ENCODE measurements around the gene CAMK2A. TPM values are rescaled to one million over a fixed set of nuclear protein-coding genes. Genes with fewer than 3 reads are reported as not detected.

CAMK2A gene
- total RNA-seq, 1 experiment from 2014 or later = 0.33 TPM

- no peak overlapping the region for H3K23ac ChIP-seq (ENCODE audit: insufficient read length, low read depth, low read length)
- no peak overlapping the region for H3K4me3 Mint-ChIP-seq
- H3K79me1 ChIP-seq (ENCODE audit: insufficient read depth, low read depth, low read length, poor library complexity, severe bottlenecking) = no peaks in the 10 kb centered on the region
- no peak overlapping the region for H4K5ac ChIP-seq (ENCODE audit: insufficient read length, low read depth, low read length)
- no peak for TF ChIP-seq CTCF (conservative IDR thresholded peaks at IDR 0.05)
- no peak overlapping the region for H2BK12ac ChIP-seq (ENCODE audit: insufficient read length, low read depth, low read length)
- H3K27me3 Mint-ChIP-seq (ENCODE audit: low read depth) = peaks cover 81% of the 10 kb centered on the region
- H4K91ac ChIP-seq (ENCODE audit: insufficient read length, low read depth, low read length) = no peak overlapping the region
- no peak overlapping the region for H3K9ac ChIP-seq (ENCODE audit: extremely low read depth, insufficient read length, low read length)
- no peak overlapping the region for H2AK5ac ChIP-seq (ENCODE audit: insufficient read length, low read length)
- no peak overlapping the region for H3K4ac ChIP-seq (ENCODE audit: low read depth, low read length)
- no peak overlapping the region for H2AFZ ChIP-seq (ENCODE audit: low read length)
- no peak overlapping the region for H4K8ac ChIP-seq (replicated peaks; ENCODE audit: insufficient read length, low read depth, low read length)
- H3K79me2 ChIP-seq (ENCODE audit: insufficient read depth, low read length) = no peaks in the 10 kb centered on the region
- H2BK5ac ChIP-seq (ENCODE audit: insufficient read length, low read length) = no peak overlapping the region
- H2BK120ac ChIP-seq (ENCODE audit: low read depth, low read length, poor library complexity, severe bottlenecking) = no peak overlapping the region
- no peak overlapping the region for H3K4me2 ChIP-seq (ENCODE audit: insufficient read depth, insufficient read length, low read length)
- peaks cover 30% of the 10 kb centered on the region for H3K27me3 ChIP-seq (ENCODE audit: insufficient read depth, low read length)
- H3K4me1 Mint-ChIP-seq = peaks cover 7 to 14% of the 10 kb centered on the region in 2 experiments; a peak in 3 of 4 replicates
- no peaks in the 10 kb centered on the region for H3K9me3 ChIP-seq (ENCODE audit: control insufficient read depth, low read depth, low read length)
- no peaks in the 10 kb centered on the region for H3K23me2 ChIP-seq (ENCODE audit: insufficient read length, low read depth, low read length, poor library complexity, severe bottlenecking)
- peaks cover 0 to 2% of the 10 kb centered on the region in 2 experiments; a peak in 1 of 5 replicates for H3K9me3 Mint-ChIP-seq
- H2BK20ac ChIP-seq (ENCODE audit: low read depth, low read length, poor library complexity, severe bottlenecking) = no peak overlapping the region
- DNase-seq = no peak
- H4K20me1 ChIP-seq (ENCODE audit: control insufficient read depth, insufficient read depth, insufficient read length) = no peaks in the 10 kb centered on the region
- no peak overlapping the region for H3T11ph ChIP-seq (ENCODE audit: low read length)
- H3K27ac Mint-ChIP-seq = no peak overlapping the region
- WGBS (ENCODE audit: extremely low coverage, insufficient read length, low lambda C conversion rate) = no CpG with 5 or more reads among the region's 3 CpGs
- H2BK15ac ChIP-seq (ENCODE audit: low read depth, low read length) = no peak overlapping the region
- H3K18ac ChIP-seq (ENCODE audit: insufficient read length, low read depth, low read length) = no peak overlapping the region
- H3K56ac ChIP-seq (ENCODE audit: insufficient read length, low read depth, low read length) = no peak overlapping the region
- no peak overlapping the region for H3K27ac ChIP-seq (ENCODE audit: insufficient read length, low read depth, low read length)
- no peaks in the 10 kb centered on the region for H3K4me1 ChIP-seq (ENCODE audit: insufficient read depth, low read length)
- no peak overlapping the region for H3K14ac ChIP-seq (ENCODE audit: insufficient read depth, low read length)
- H3K36me3 Mint-ChIP-seq (ENCODE audit: insufficient read depth in 1 of 3, low read depth in 3 of 3) = no peaks in the 10 kb centered on the region
Measured at GRCh38 chr5:150173161-150173560, 116.4 kb downstream of the CAMK2A start.

All from H9 (cell line).